Right renal pelvis (tissue), 4 donors: ENCODE data around the gene LRBA. TPM values are rescaled to one million over a fixed set of nuclear protein-coding genes. Genes with fewer than 3 reads are reported as not detected.

ENCODE experiments used
- DNase-seq, 4 donors: peaks; one replicate each; pipeline ENCODE4 v3.0.0-alpha.2; 2013; ENCODE audit warnings: low read depth in 4 of 4, low spot score in 3 of 4, missing footprints in 1 of 4
- polyA plus RNA-seq, 4 donors: library from polyadenylated mRNA; unstranded; fragments of 120-200 nt; gene quantifications; one replicate each; pipeline ENCODE4 v1.2.1, GENCODE V29; 2013; ENCODE audit not compliant: insufficient read length in 4 of 4

Gene LRBA
- polyA plus RNA-seq, 4 donors, result 62.2 to 70.6 (median 67.6) TPM

GRCh38 chr4:150236626-150237025 lies 778.5 kb downstream of the LRBA start:
- no peak for DNase-seq

DNA sequence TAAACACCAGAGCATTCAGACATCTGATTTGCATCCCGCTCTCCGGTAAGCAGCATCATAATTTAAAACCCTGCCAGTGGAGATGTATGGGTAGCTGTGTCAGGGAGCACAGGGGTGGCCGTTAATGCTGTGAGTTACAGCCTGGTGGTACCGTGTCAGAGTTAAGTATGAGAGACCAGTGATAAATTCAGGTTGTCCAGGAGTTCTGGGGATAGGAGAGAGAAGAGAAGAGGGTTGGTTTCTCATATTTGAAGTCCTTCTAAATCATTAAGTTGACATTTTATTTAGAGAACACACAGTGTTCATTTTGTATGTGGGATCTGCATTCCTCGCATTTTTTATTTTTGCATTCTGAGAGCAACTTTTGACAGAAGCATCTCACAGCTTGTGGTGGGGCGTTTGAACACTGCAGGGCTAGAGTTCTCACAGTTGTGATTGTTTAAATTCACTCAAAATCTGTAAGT lies 779.2 kb downstream of the LRBA start:
- DNase-seq, result no peak

- DNase-seq, result no peak
Measured at GRCh38 chr4:150235317-150235716, 779.8 kb downstream of the LRBA start.

- DNase-seq, result no peak
Measured at GRCh38 chr4:150234246-150234645, 780.8 kb downstream of the LRBA start.

- no peak for DNase-seq
Measured at GRCh38 chr4:150232029-150232428, 783.1 kb downstream of the LRBA start.

GRCh38 chr4:150231107-150231770 lies 783.8 kb downstream of the LRBA start:
- no peak for DNase-seq

GRCh38 chr4:150230561-150230960 lies 784.5 kb downstream of the LRBA start:
- DNase-seq, result no peak

DNA sequence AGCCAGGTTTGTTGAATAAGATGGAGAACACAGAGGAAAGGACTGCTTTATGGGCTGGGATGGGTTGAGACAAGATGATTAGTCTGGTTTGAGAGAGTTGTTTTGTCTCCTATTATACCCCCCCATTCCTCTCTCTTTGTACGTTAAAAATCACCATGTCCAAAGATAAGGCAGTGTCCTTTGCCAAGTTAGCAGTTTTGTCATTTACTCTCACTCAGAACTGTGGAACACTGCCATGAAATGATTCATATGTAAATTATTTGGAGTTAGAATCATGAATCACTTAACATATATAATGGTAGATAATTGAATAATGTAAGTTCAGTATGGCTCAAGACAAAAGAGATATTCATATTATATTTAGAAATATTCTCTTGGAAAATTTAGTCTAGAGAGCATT lies 785.6 kb downstream of the LRBA start:
- DNase-seq, result no peak

DNA sequence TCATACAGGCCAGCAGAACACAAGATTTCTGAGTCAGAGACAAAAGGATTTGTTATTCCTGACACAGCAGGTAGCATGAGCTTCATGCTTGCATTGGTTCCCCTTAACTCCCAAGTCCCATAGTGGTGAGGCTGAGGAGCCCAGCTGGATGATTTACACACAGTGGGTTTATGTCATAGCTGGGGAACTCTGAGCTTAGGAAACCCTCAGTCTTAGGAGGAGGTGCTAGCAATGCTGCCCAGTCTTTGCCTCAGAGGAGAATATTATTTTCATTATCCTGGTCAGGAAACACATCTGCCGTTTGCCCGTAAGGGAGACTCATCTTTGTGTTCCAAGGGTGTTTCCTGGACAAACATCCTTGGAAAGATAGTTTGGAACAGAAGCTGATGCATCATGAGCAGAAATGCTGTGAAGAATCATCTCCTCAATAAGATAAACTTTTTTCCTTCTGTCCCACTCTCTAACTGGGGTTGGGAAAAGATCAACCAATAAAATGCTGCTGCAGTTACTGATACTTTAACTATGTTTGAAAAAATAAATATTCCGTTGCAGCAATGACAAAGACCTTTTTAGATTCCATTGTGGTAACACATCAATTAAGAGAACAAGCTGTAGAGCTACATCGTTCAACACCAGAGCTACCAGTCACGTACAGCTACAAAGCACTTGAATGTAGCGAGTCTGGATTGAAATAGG lies 790.0 kb downstream of the LRBA start:
- no peak for DNase-seq

DNA sequence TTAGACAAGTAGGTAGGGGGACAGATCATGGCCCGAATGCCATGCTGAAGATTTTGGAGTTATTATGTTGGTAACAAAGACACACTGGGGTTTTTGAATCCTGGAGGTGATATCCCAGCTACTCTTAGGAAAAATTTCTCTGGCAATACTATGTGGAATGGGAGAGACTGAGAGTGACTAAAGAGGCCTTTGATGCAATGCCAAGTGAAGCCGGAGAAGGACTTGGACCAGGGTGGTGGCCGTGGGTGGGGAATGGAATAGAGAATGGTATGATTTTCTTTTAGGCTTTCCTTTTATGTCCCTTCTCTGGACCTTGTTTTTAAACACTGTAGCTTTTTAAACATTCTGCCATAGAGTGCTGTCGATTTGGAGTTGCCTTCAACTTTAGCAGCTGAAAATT lies 795.2 kb downstream of the LRBA start:
- no peak for DNase-seq

DNA sequence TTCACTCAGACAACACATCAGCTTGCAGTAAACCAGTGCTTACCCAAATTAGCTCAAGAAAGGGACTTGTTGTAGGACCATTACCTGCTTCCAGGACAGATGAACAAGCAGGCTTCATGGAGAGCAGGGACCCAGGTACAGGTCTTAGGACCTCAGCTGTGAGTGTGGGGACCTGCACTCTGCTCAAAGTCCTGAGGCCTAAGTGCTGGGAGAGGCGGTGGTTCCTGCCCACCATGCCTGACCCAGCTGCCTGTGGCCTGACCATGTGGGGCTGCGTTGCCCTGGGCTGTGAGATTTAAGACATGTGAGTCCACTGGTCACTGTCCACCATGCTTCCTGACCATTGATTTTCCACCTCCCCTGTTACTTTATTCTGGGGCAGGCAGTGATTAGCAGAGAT lies 796.6 kb downstream of the LRBA start:
- no peak for DNase-seq

DNA sequence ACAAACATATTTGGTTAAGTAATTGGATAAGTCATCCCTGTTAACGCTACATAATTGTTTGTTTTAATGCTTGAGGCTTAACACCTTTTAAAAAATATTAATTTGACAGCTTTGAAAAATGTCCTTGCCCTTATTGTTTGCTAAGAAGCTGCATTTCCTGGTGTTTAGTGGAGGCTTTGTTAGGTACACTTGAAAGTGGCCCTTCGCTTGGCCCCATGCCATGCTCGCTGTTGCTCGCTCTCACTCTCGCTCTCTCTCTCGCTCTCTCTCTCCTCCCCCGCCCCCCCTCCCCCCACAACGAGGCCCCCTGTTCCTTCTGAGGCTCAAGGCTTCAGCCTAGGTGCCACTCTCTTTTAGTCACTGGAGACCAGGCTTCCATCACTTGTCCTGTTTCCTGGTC lies 797.3 kb downstream of the LRBA start:
- no peak for DNase-seq

DNA sequence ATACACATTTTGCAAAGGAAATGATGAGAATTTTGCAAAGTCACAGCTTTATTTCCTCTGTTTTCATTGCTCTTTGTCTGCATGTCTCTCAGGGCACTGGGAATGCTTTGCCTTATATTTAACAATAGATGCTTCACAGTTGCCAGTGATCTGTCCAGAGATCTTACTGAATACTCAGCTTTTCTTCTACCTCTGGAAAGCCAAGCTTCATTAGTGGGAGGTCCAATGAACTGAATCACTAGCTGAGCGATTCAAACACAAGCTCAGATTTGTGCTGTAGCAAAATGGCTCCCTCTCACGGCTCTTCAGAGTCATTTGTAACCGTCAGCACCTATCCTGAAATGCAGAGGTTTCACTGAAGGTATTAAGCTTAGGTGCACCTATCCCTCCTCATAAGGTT lies 797.9 kb downstream of the LRBA start:
- no peak for DNase-seq

DNA sequence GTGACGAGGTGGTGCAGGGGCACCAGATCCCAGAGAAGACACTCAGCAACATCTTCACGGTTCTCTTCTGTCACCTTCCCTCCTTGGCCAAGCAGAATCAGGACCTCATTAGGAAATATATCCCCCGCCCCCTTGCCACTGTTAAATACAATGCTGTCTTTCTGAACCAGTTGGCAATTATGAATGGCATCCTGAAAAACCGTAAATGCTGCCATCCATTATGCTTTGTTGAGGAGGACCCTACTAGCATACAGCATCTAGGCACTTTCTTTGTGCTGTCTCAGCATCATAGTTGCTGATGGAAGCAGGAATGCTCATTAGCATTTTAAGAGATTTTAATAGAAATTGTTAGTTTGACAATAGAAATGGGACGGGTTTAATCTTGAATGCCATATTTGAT lies 798.4 kb downstream of the LRBA start:
- DNase-seq, result no peak

- no peak for DNase-seq
Measured at GRCh38 chr4:150215601-150216000, 799.5 kb downstream of the LRBA start.

Other genes starting within 250 kb of the LRBA start
- 1,000 to 10,000 TPM; 4,205 to 4,468 (median 4,329) TPM for gene RPS3A, start 84.3 kb upstream of the LRBA start, polyA plus RNA-seq